GM18867 (cell line): ENCODE results near the gene PCK2.

Experiments
- ATAC-seq: cut with Tn5 transposase; IDR thresholded peaks from one replicate; pipeline ENCODE4 v1.9.1; 2021; ENCODE audit warnings: mild to moderate bottlenecking, moderate library complexity; ENCODE audit not compliant: unreplicated experiment

The PCK2 gene

GRCh38 chr14:24060984-24061913 lies 32.9 kb upstream of the PCK2 start:
- ATAC-seq = no peak

- no peak for ATAC-seq
Observed at GRCh38 chr14:24062216-24062980, 31.7 kb upstream of the PCK2 start.

- no peak for ATAC-seq
Observed at GRCh38 chr14:24063263-24063836, 30.8 kb upstream of the PCK2 start.

- no peak for ATAC-seq
Observed at GRCh38 chr14:24064091-24064795, 29.9 kb upstream of the PCK2 start.

- ATAC-seq = no peak
Observed at GRCh38 chr14:24064856-24065255, 29.3 kb upstream of the PCK2 start.

- no peak for ATAC-seq
Observed at GRCh38 chr14:24065408-24065807, 28.7 kb upstream of the PCK2 start.

- no peak for ATAC-seq
Observed at GRCh38 chr14:24066496-24067132, 27.5 kb upstream of the PCK2 start.

GRCh38 chr14:24067133-24068082 lies 26.7 kb upstream of the PCK2 start:
- no peak for ATAC-seq

GRCh38 chr14:24068711-24069410 lies 25.2 kb upstream of the PCK2 start:
- ATAC-seq = no peak

- ATAC-seq = no peak
Observed at GRCh38 chr14:24069411-24069735, 24.7 kb upstream of the PCK2 start.

- no peak for ATAC-seq
Observed at GRCh38 chr14:24070285-24071143, 23.6 kb upstream of the PCK2 start.

GRCh38 chr14:24071144-24071697 lies 22.9 kb upstream of the PCK2 start, which contains the start of gene CPNE6:
Gene CPNE6, plus strand, starts transcription at chr14:24071562. Its CDS starts 1,375 bp downstream, at chr14:24072937.
- ATAC-seq = no peak

GRCh38 chr14:24071836-24072430 lies 22.2 kb upstream of the PCK2 start:
- ATAC-seq = no peak

- ATAC-seq = no peak
Observed at GRCh38 chr14:24072436-24072835, 21.7 kb upstream of the PCK2 start.

- no peak for ATAC-seq
Observed at GRCh38 chr14:24072881-24073877, 20.9 kb upstream of the PCK2 start.
